Vagina (tissue), 2 donors: Measurements from ENCODE around the gene MAP4K1.
A peak's percentile ranks its signal among the peaks of the same experiment; 100 is the strongest.

Source experiments
- POLR2AphosphoS5 ChIP-seq, 2 donors: sonication (generic); formaldehyde crosslinking; IDR thresholded peaks; one replicate each; pipeline ENCODE4 v1.9.0; 2017; ENCODE audit warnings: antibody characterized with exemption in 2 of 2, mild to moderate bottlenecking in 2 of 2, low read depth in 1 of 2; ENCODE audit not compliant: insufficient read depth in 1 of 2
- TF ChIP-seq, protein P1 (sequence below), 3 experiments: fragments of 450-650 bp in 2 of 3; fragments of 200-600 bp in 1 of 3; sonication (generic) in 1 of 3; IDR thresholded peaks; one replicate each; pipeline ENCODE4 v1.5.1; 2017 to 2019; ENCODE audit warnings: antibody characterized with exemption in 3 of 3, mild to moderate bottlenecking in 2 of 3, moderate library complexity in 2 of 3

DNA sequence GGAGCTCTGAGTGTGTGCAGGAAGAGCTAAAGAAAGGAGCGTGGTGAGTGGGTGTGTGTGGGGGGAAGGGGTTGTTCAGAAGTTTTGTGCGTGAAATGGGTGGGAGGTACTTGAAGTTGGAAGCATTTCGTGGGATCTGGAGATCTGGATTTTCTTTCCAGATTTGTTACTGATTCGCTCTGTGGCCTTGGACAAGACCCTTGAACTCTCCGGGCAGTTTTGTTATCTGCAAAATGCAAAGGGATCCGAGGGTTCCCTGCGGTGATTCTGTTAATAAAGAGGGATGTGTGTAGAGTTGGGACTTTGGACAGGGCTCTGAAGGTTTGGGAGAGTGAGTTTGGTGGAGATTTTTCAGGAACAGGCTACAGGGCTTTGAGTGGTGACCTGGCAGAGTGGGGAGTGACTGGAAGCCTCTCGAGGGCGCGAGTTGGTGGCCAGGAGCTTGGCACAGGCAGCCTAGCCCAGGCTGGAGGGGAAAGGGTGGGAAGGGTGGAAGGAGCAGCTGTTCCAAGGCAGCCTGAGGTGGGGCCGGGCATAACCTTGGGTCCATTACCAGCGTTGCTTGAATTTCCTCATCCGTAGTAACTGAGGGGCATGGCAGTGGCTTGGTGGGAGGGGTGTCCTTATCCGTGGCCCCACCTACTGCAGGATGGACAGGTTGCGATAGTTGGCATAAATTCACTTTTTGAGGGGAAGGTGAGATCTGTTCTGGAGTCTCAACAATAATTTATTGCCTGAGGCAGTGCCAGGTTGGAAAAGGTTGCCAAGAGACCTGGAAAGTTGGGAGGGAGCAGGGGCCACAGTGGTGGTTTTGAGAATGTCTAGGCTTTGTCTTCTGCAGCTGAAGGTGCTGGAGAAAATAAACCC, 31.8 kb upstream of the MAP4K1 start:
- TF ChIP-seq, protein P1, sequence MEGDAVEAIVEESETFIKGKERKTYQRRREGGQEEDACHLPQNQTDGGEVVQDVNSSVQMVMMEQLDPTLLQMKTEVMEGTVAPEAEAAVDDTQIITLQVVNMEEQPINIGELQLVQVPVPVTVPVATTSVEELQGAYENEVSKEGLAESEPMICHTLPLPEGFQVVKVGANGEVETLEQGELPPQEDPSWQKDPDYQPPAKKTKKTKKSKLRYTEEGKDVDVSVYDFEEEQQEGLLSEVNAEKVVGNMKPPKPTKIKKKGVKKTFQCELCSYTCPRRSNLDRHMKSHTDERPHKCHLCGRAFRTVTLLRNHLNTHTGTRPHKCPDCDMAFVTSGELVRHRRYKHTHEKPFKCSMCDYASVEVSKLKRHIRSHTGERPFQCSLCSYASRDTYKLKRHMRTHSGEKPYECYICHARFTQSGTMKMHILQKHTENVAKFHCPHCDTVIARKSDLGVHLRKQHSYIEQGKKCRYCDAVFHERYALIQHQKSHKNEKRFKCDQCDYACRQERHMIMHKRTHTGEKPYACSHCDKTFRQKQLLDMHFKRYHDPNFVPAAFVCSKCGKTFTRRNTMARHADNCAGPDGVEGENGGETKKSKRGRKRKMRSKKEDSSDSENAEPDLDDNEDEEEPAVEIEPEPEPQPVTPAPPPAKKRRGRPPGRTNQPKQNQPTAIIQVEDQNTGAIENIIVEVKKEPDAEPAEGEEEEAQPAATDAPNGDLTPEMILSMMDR (IDR thresholded peaks at IDR 0.05), result no peak
- TF ChIP-seq POLR2AphosphoS5 (IDR thresholded peaks at IDR 0.05; ENCODE audit: insufficient read depth in 1 of 2, low read depth in 1 of 2), result peak in 1 of 2 donors; percentile 35
